Posterior cingulate gyrus (tissue), 11 donors: ENCODE measurements around the gene PDZRN4.

Experiments used
- DNase-seq, 10 donors: peaks; one replicate each; pipeline versions ENCODE4 v3.0.0 to v3.0.0-alpha.2; 2020 to 2021; ENCODE audit warnings: mixed read lengths in 3 of 10
- intact Hi-C: fragments of 100-400 bp; cut with DNase I; formaldehyde crosslinking; loops from one replicate; pipeline ENCODE4 v1.15.1; 2023

PDZRN4 gene

GRCh38 chr12:41438854-41439541, 250.9 kb downstream of the PDZRN4 start:
- intact Hi-C loops: loop anchor here (10.0 kb wide), 1 partner anchor 164 kb away; no protein-coding TSS in a partner anchor
- no peak for DNase-seq

GRCh38 chr12:41439801-41440200, 251.7 kb downstream of the PDZRN4 start:
- no peak for DNase-seq
- intact Hi-C loops: loop anchor here (10.0 kb wide), 1 partner anchor 165 kb away; no protein-coding TSS in a partner anchor

GRCh38 chr12:41441180-41441579, 253.1 kb downstream of the PDZRN4 start:
- no peak for DNase-seq

GRCh38 chr12:41442896-41443295, 254.8 kb downstream of the PDZRN4 start:
- DNase-seq: no peak
- intact Hi-C loops: no loop called here

More at GRCh38 chr12:41441180-41441579, 253.1 kb downstream of the PDZRN4 start:
- intact Hi-C loops: no loop called here

GRCh38 chr12:41443690-41444089, 255.6 kb downstream of the PDZRN4 start:
- no peak for DNase-seq
- intact Hi-C loops: no loop called here

GRCh38 chr12:41452838-41453407, 264.8 kb downstream of the PDZRN4 start:
- DNase-seq: peak in 2 of 10 donors; percentile 49 to 69
- intact Hi-C loops: no loop called here

- no peak for DNase-seq
- intact Hi-C loops: no loop called here
These were observed 265.3 kb downstream of the PDZRN4 start for GRCh38 chr12:41453409-41453808.

- intact Hi-C loops: no loop called here
- DNase-seq: no peak
These were observed 271.2 kb downstream of the PDZRN4 start for GRCh38 chr12:41459111-41459905.

- intact Hi-C loops: no loop called here
- no peak for DNase-seq
These were observed 271.7 kb downstream of the PDZRN4 start for GRCh38 chr12:41459906-41460214.

- no peak for DNase-seq
- intact Hi-C loops: no loop called here
These were observed 272.8 kb downstream of the PDZRN4 start for GRCh38 chr12:41460906-41461305.

GRCh38 chr12:41462312-41462711, 274.2 kb downstream of the PDZRN4 start:
- intact Hi-C loops: no loop called here
- no peak for DNase-seq

GRCh38 chr12:41465526-41465925, 277.4 kb downstream of the PDZRN4 start:
- no peak for DNase-seq
- intact Hi-C loops: no loop called here

GRCh38 chr12:41466300-41466699, 278.2 kb downstream of the PDZRN4 start:
- no peak for DNase-seq
- intact Hi-C loops: no loop called here

GRCh38 chr12:41466802-41467201, 278.7 kb downstream of the PDZRN4 start:
- intact Hi-C loops: no loop called here
- DNase-seq: no peak

- intact Hi-C loops: no loop called here
- no peak for DNase-seq
These were observed 279.6 kb downstream of the PDZRN4 start for GRCh38 chr12:41467591-41468325.

GRCh38 chr12:41468341-41468740, 280.2 kb downstream of the PDZRN4 start:
- DNase-seq: no peak
- intact Hi-C loops: no loop called here

- intact Hi-C loops: no loop called here
- no peak for DNase-seq
These were observed 280.6 kb downstream of the PDZRN4 start for GRCh38 chr12:41468756-41469155.

- no peak for DNase-seq
- intact Hi-C loops: no loop called here
These were observed 285.3 kb downstream of the PDZRN4 start for GRCh38 chr12:41473441-41473840.

- intact Hi-C loops: no loop called here
- DNase-seq: no peak
These were observed 285.9 kb downstream of the PDZRN4 start for GRCh38 chr12:41474001-41474400.

GRCh38 chr12:41476499-41477439, 288.6 kb downstream of the PDZRN4 start:
- intact Hi-C loops: no loop called here

More at GRCh38 chr12:41476499-41477439, 288.6 kb downstream of the PDZRN4 start:
- no peak for DNase-seq
